CD4-positive, alpha-beta T cell treated with Interleukin-12 subunit alpha and Interleukin-12 subunit beta, for 1 hour (primary cell): ENCODE results near the gene PCSK9.
"Not testable (repeated sequence)": the region's sequence is repeated elsewhere in the genome, so short reads cannot be mapped to it uniquely, and the experiment has no call there.

Source experiments
- DNase-seq: peaks from one replicate; pipeline ENCODE4 v3.0.0-alpha.2; 2020

Gene PCSK9

DNA sequence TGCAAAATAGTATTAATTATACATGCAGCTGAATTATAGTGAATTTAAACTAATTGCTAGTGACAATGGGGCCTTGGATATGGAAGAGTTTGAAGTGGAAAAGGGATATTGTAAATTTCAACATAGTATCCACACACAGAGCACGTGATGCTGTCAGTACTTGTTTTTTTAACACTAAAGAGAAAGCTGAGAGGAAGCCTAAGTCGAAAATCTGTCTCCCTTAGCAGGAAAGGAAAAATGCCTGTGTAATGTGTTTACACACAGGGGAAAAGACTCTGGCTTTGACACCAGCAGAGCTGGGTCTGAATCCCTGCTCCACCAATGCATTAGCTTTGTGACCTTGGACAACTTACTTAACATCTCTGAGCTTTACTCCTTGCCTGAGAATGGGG lies 42.6 kb downstream of the PCSK9 start:
- no peak for DNase-seq

- DNase-seq: no peak
Measured at GRCh38 chr1:55084257-55084656, 44.9 kb downstream of the PCSK9 start.

- DNase-seq: no peak
Measured at GRCh38 chr1:55087439-55087838, 48.1 kb downstream of the PCSK9 start.

- DNase-seq: no peak
Measured at GRCh38 chr1:55088413-55088812, 49.1 kb downstream of the PCSK9 start.

GRCh38 chr1:55089683-55090082 lies 50.3 kb downstream of the PCSK9 start:
- DNase-seq: no peak

DNA sequence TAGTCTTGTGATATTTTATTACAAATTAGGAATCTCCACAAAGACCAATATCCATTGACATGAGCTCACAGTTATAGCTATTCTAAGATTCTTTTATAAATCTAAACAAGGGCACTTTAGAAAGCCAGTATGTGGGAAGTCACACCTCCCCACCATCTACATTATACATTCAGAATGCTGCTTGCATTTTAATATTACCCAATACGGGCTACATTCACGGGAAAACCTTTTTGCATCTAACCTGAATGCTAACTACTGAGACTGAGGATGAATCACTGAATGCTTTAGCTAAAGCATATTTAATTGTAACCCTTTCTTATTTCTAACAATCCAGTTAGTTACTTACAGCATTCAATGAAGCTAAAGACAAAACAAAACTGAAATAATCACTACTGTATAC lies 53.1 kb downstream of the PCSK9 start:
- no peak for DNase-seq

- DNase-seq: no peak
Measured at GRCh38 chr1:55095095-55095494, 55.7 kb downstream of the PCSK9 start.

GRCh38 chr1:55103891-55104290 lies 64.5 kb downstream of the PCSK9 start:
- no peak for DNase-seq

- no peak for DNase-seq
Measured at GRCh38 chr1:55107101-55107500, 67.8 kb downstream of the PCSK9 start.

DNA sequence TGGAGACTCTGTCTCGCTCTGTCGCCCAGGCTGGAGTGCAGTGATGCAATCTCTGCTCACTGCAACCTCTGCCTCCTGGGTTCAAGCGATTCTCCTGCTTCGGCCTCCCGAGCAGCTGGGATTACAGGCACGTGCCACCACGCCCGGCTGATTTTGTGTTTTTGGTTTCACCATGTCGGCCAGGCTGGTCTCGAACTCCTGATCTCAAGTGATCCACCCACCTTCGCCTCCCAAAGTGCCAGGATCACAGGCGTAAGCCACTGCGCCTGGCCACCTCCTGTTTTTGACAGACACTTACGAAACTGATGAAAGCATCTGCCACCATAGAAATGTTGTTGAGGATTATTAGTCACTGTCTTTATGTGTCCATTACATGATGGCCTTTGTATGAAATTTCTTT lies 69.7 kb downstream of the PCSK9 start:
- not testable (repeated sequence) for DNase-seq
